ENCODE results near the gene PXK. TPM values are rescaled to one million over a fixed set of nuclear protein-coding genes. Genes with fewer than 3 reads are reported as not detected.
"Not testable (repeated sequence)": the region's sequence is repeated elsewhere in the genome, so short reads cannot be mapped to it uniquely, and the experiment has no call there.

The PXK gene
- total RNA-seq, 1 donor from 2014 or later: 14.3 TPM

- Histone ChIP-seq H2AFZ (replicated peaks) (no peak overlapping the region), H3K36me3 (no peaks in the 10 kb centered on the region), H3K27me3 (peaks cover 16% of the 10 kb centered on the region), H3K79me2 (ENCODE audit: low read depth) (no peaks in the 10 kb centered on the region), H3K4me1 (peaks cover 14% of the 10 kb centered on the region), H3K27ac (no peak overlapping the region), H3K9ac (no peak overlapping the region), H3K4me3 (no peak overlapping the region), H3K9me3 (ENCODE audit: low read depth) (no peaks in the 10 kb centered on the region), H4K20me1 (ENCODE audit: low read depth) (no peaks in the 10 kb centered on the region), H3K4me2 (no peak overlapping the region), H3F3A (ENCODE audit: low read depth) (peaks cover 9% of the 10 kb centered on the region)
- Mint-ChIP-seq H3K4me3 (no peak overlapping the region), H3K36me3 (no peaks in the 10 kb centered on the region), H3K27me3 (ENCODE audit: insufficient read depth, low read depth) (peaks cover 9% of the 10 kb centered on the region), H3K4me1 (peaks cover 19% of the 10 kb centered on the region), H3K27ac (no peak overlapping the region), H3K9me3 (no peaks in the 10 kb centered on the region)
- DNase-seq (ENCODE audit: low spot score): no peak
- no peak for TF ChIP-seq CTCF (IDR thresholded peaks at IDR 0.05)
- TF ChIP-seq EZH2 (IDR thresholded peaks at IDR 0.05): no peak
- TF ChIP-seq EZH2phosphoT487 (IDR thresholded peaks at IDR 0.05): no peak
Measured at GRCh38 chr3:58335652-58335947, 2.9 kb downstream of the PXK start.

- no peaks in the 10 kb centered on the region for H3K79me2 ChIP-seq (ENCODE audit: low read depth)
- peaks cover 9% of the 10 kb centered on the region for H3K27me3 Mint-ChIP-seq (ENCODE audit: insufficient read depth, low read depth)
Measured at GRCh38 chr3:58336135-58336882, 3.6 kb downstream of the PXK start.

GRCh38 chr3:58337190-58337589, 4.5 kb downstream of the PXK start:
- Mint-ChIP-seq H3K4me1 (peaks cover 19% of the 10 kb centered on the region), H3K9me3 (no peaks in the 10 kb centered on the region), H3K4me3 (no peak overlapping the region), H3K27me3 (ENCODE audit: insufficient read depth, low read depth) (peaks cover 8% of the 10 kb centered on the region), H3K36me3 (no peaks in the 10 kb centered on the region), H3K27ac (no peak overlapping the region)
- Histone ChIP-seq H2AFZ (replicated peaks) (no peak overlapping the region), H3K36me3 (no peaks in the 10 kb centered on the region), H3K4me3 (no peak overlapping the region), H3K4me2 (no peak overlapping the region), H3K79me2 (ENCODE audit: low read depth) (no peaks in the 10 kb centered on the region), H3K27me3 (peaks cover 4% of the 10 kb centered on the region), H3K9me3 (ENCODE audit: low read depth) (no peaks in the 10 kb centered on the region), H3K4me1 (peaks cover 14% of the 10 kb centered on the region), H3F3A (ENCODE audit: low read depth) (peaks cover 9% of the 10 kb centered on the region), H3K27ac (no peak overlapping the region), H4K20me1 (ENCODE audit: low read depth) (no peaks in the 10 kb centered on the region), H3K9ac (no peak overlapping the region)
- no peak for DNase-seq (ENCODE audit: low spot score)
- TF ChIP-seq EZH2 (IDR thresholded peaks at IDR 0.05) (no peak), CTCF (IDR thresholded peaks at IDR 0.05) (no peak), EZH2phosphoT487 (IDR thresholded peaks at IDR 0.05) (no peak)

More at GRCh38 chr3:58336135-58336882, 3.6 kb downstream of the PXK start:
- Histone ChIP-seq H3K9ac (no peak overlapping the region), H3F3A (ENCODE audit: low read depth) (peaks cover 9% of the 10 kb centered on the region), H3K4me3 (no peak overlapping the region), H3K9me3 (ENCODE audit: low read depth) (no peaks in the 10 kb centered on the region), H4K20me1 (ENCODE audit: low read depth) (no peaks in the 10 kb centered on the region), H3K36me3 (no peaks in the 10 kb centered on the region), H2AFZ (replicated peaks) (no peak overlapping the region), H3K4me2 (no peak overlapping the region), H3K27ac (no peak overlapping the region), H3K4me1 (peaks cover 14% of the 10 kb centered on the region), H3K27me3 (peaks cover 13% of the 10 kb centered on the region)
- H3K4me1 Mint-ChIP-seq: peaks cover 19% of the 10 kb centered on the region
- TF ChIP-seq EZH2 (IDR thresholded peaks at IDR 0.05) (no peak), CTCF (IDR thresholded peaks at IDR 0.05) (no peak), EZH2phosphoT487 (IDR thresholded peaks at IDR 0.05) (no peak)
- no peak for DNase-seq (ENCODE audit: low spot score)
- H3K27ac Mint-ChIP-seq: no peak overlapping the region
- H3K9me3 Mint-ChIP-seq: no peaks in the 10 kb centered on the region
- no peaks in the 10 kb centered on the region for H3K36me3 Mint-ChIP-seq
- no peak overlapping the region for H3K4me3 Mint-ChIP-seq

GRCh38 chr3:58339146-58339545, 6.5 kb downstream of the PXK start:
- not testable (repeated sequence) for H3K79me2 ChIP-seq (ENCODE audit: low read depth); H3K4me3 ChIP-seq; H3F3A ChIP-seq (ENCODE audit: low read depth); H2AFZ ChIP-seq (replicated peaks); H3K4me2 ChIP-seq; H3K27ac ChIP-seq; H3K9me3 ChIP-seq (ENCODE audit: low read depth); H3K27me3 ChIP-seq; H3K36me3 Mint-ChIP-seq; H4K20me1 ChIP-seq (ENCODE audit: low read depth); H3K4me1 ChIP-seq; H3K36me3 ChIP-seq; H3K9me3 Mint-ChIP-seq; DNase-seq (ENCODE audit: low spot score); H3K4me3 Mint-ChIP-seq; H3K27me3 Mint-ChIP-seq (ENCODE audit: insufficient read depth, low read depth); H3K27ac Mint-ChIP-seq; H3K9ac ChIP-seq
- H3K4me1 Mint-ChIP-seq: peaks cover 10% of the 10 kb centered on the region
